ENCODE data around the gene PCDHGA10.
A peak's percentile ranks its signal among the peaks of the same experiment; 100 is the strongest.

PCDHGA10 gene

DNA sequence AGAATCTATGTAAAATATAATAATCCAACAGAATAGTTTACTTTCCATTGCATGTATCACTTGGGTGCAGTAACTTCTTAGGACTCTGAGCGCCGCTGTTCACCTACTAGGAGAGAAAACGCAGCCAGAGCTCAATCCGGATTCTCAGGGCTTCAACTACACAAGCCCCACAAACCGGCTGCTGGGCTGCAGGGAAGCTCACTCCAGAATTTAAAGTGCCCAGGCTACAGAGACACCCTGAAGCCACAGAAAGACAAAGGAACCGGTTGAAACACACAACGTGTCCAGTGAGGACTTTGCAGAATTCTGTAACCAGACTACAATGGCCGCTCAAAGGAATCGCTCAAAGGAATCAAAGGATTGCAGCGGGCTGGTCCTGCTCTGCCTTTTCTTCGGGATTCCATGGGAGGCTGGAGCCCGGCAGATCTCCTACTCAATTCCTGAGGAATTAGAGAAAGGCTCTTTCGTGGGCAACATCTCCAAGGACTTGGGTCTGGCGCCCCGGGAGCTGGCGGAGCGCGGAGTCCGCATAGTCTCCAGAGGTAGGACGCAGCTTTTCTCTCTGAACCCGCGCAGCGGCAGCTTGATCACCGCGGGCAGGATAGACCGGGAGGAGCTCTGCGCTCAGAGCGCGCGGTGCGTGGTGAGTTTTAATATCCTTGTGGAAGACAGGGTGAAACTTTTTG is at the start of gene PCDHGA10:
Gene PCDHGA10 (plus strand): TSS at position 134 of the 686 bp plus-strand sequence. CDS start 189 bp downstream, at position 323.
- TF ChIP-seq, protein P1, sequence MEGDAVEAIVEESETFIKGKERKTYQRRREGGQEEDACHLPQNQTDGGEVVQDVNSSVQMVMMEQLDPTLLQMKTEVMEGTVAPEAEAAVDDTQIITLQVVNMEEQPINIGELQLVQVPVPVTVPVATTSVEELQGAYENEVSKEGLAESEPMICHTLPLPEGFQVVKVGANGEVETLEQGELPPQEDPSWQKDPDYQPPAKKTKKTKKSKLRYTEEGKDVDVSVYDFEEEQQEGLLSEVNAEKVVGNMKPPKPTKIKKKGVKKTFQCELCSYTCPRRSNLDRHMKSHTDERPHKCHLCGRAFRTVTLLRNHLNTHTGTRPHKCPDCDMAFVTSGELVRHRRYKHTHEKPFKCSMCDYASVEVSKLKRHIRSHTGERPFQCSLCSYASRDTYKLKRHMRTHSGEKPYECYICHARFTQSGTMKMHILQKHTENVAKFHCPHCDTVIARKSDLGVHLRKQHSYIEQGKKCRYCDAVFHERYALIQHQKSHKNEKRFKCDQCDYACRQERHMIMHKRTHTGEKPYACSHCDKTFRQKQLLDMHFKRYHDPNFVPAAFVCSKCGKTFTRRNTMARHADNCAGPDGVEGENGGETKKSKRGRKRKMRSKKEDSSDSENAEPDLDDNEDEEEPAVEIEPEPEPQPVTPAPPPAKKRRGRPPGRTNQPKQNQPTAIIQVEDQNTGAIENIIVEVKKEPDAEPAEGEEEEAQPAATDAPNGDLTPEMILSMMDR (IDR thresholded peaks at IDR 0.05): peak; percentile 77

DNA sequence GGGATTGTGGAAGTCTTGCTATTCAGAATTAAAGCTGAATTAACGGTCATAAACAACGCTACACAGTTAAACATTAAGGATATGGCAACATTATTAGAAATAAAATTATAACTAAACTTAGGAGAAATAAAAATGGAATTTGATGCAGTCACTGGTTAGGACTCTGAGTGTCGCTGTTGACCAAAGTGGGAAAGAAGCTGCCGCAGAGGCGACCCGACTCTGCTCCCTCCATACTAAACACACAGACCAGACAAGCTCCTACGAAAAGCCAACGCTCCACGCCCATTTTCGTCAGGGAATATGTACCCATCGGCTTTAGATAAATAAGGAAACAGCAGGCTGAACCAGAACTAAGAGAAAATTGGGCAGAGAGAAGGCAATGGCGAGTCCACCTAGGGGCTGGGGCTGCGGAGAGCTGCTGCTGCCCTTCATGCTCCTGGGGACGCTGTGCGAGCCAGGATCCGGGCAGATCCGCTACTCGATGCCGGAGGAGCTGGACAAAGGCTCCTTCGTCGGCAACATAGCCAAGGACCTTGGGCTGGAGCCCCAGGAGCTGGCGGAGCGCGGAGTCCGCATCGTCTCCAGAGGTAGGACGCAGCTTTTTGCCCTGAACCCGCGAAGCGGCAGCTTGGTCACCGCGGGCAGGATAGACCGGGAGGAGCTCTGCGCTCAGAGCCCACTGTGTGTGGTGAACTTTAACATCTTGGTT is 48.7 kb upstream of the PCDHGA10 start, which contains the start of gene PCDHGA5:
Gene PCDHGA5 (plus strand): TSS at position 211 of the 709 bp plus-strand sequence. CDS start 169 bp downstream, at position 380.
- TF ChIP-seq, protein P1 (IDR thresholded peaks at IDR 0.05): peak; percentile 33; the same call in 1 of the 2 replicates

- TF ChIP-seq, protein P1 (IDR thresholded peaks at IDR 0.05): no peak
These were observed 46.5 kb upstream of the PCDHGA10 start for GRCh38 chr5:141366016-141366896.

DNA sequence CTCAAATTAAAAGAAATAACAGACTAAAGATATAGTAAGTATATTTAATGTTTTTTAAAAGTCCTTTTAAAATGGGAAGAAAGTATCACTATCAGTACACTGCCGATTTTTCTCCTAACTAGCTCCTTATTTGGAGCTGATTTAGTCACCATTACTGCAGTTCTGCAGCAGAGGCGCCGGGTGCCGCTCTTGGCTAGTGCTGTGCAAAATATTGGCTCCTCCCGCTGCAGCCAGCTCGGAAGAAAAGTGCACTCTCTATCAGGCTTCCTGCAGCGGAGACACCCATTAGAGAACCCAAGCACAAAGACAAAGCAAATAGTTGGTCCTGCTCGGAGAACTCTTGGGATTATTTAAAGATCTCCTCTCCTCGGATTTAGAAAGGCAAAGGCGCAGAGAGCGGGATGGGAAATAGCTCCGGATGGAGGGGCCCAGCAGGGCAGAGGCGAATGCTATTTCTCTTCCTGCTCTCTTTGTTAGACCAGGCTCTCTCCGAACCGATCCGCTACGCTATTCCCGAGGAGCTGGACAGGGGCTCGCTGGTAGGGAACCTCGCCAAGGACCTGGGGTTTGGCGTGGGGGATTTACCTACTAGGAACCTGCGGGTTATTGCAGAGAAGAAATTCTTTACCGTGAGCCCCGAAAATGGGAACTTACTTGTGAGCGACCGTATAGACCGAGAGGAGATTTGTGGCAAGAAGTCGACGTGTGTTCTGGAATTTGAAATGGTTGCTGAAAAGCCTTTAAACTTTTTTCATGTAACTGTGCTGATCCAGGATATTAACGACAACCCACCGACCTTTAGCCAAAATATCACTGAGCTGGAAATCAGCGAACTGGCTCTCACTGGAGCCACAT is 42.6 kb upstream of the PCDHGA10 start, which contains the start of gene PCDHGB3:
Gene PCDHGB3 (plus strand): TSS at position 249 of the 855 bp plus-strand sequence. CDS start 153 bp downstream, at position 402.
- TF ChIP-seq, protein P1 (IDR thresholded peaks at IDR 0.05): no peak

- TF ChIP-seq, protein P1 (IDR thresholded peaks at IDR 0.05): no peak
These were observed 41.0 kb upstream of the PCDHGA10 start for GRCh38 chr5:141371572-141372475.

- TF ChIP-seq, protein P1 (IDR thresholded peaks at IDR 0.05): peak; percentile 27; the same call in 1 of the 2 replicates
These were observed 39.0 kb upstream of the PCDHGA10 start, which contains the start of gene PCDHGA6 for GRCh38 chr5:141373673-141374317. Gene PCDHGA6, plus strand, starts transcription at chr5:141373891. Its CDS starts 193 bp downstream, at chr5:141374084.
